Measurements from ENCODE around the gene CDNF.
A peak's percentile ranks its signal among the peaks of the same experiment; 100 is the strongest.
"Not testable (repeated sequence)": the region's sequence is repeated elsewhere in the genome, so short reads cannot be mapped to it uniquely, and the experiment has no call there.

CDNF gene

GRCh38 chr10:14876764-14877163 is 38.9 kb upstream of the CDNF start:
- Histone ChIP-seq H3K9me3 (ENCODE audit: insufficient read depth, low read length, severe bottlenecking) (no peaks in the 10 kb centered on the region), H3K27me3 (ENCODE audit: insufficient read depth, low read length, poor library complexity) (no peaks in the 10 kb centered on the region), H3K36me3 (ENCODE audit: insufficient read depth, low read length) (peaks cover 7% of the 10 kb centered on the region), H2AFZ (ENCODE audit: low read depth, low read length) (no peak overlapping the region), H4K20me1 (ENCODE audit: insufficient read depth, low read length) (peaks cover 8% of the 10 kb centered on the region; the same call in 1 of the 2 replicates), H3K79me2 (ENCODE audit: insufficient read depth, low read length) (peaks cover 52% of the 10 kb centered on the region), H3K4me1 (ENCODE audit: insufficient read depth, low read length) (peaks cover 37% of the 10 kb centered on the region), H3K4me2 (ENCODE audit: insufficient read depth, low read length) (peak overlapping the region; percentile 82), H3K27ac (ENCODE audit: low read length) (no peak overlapping the region), H3K9ac (ENCODE audit: low read depth, low read length) (peak overlapping the region; percentile 99; the same call in 1 of the 2 replicates), H3K4me3 (ENCODE audit: low read depth in 1 of 2, low read length in 2 of 2) (peak overlapping the region in 1 of 2 experiments; percentile 99; a peak in 1 of 4 replicates)
- no peak for ATAC-seq (ENCODE audit: insufficient read depth, low read depth)
- TF ChIP-seq CTCF (IDR thresholded peaks at IDR 0.05; ENCODE audit: borderline replicate concordance, extremely low read depth, low read length, poor library complexity, severe bottlenecking) (no peak), EZH2 (IDR thresholded peaks at IDR 0.05; ENCODE audit: borderline replicate concordance, low read depth, low read length, severe bottlenecking) (no peak)
- DNase-seq = no peak

GRCh38 chr10:14875941-14876340 is 38.1 kb upstream of the CDNF start:
- Histone ChIP-seq H3K36me3 (ENCODE audit: insufficient read depth, low read length) (peaks cover 12% of the 10 kb centered on the region), H3K79me2 (ENCODE audit: insufficient read depth, low read length) (peaks cover 44% of the 10 kb centered on the region), H2AFZ (ENCODE audit: low read depth, low read length) (no peak overlapping the region), H3K27ac (ENCODE audit: low read length) (no peak overlapping the region), H3K4me2 (ENCODE audit: insufficient read depth, low read length) (no peak overlapping the region), H3K9ac (ENCODE audit: low read depth, low read length) (no peak overlapping the region), H3K27me3 (ENCODE audit: insufficient read depth, low read length, poor library complexity) (no peaks in the 10 kb centered on the region), H4K20me1 (ENCODE audit: insufficient read depth, low read length) (peaks cover 8% of the 10 kb centered on the region; the same call in 1 of the 2 replicates), H3K4me1 (ENCODE audit: insufficient read depth, low read length) (peaks cover 29% of the 10 kb centered on the region), H3K9me3 (ENCODE audit: insufficient read depth, low read length, severe bottlenecking) (no peaks in the 10 kb centered on the region), H3K4me3 (ENCODE audit: low read depth in 1 of 2, low read length in 2 of 2) (no peak overlapping the region)
- no peak for ATAC-seq (ENCODE audit: insufficient read depth, low read depth)
- DNase-seq = no peak
- TF ChIP-seq EZH2 (IDR thresholded peaks at IDR 0.05; ENCODE audit: borderline replicate concordance, low read depth, low read length, severe bottlenecking) (no peak), CTCF (IDR thresholded peaks at IDR 0.05; ENCODE audit: borderline replicate concordance, extremely low read depth, low read length, poor library complexity, severe bottlenecking) (no peak)

GRCh38 chr10:14873090-14873760 is 35.4 kb upstream of the CDNF start:
- Histone ChIP-seq H2AFZ (ENCODE audit: low read depth, low read length) (no peak overlapping the region), H3K4me2 (ENCODE audit: insufficient read depth, low read length) (no peak overlapping the region), H3K79me2 (ENCODE audit: insufficient read depth, low read length) (peaks cover 19% of the 10 kb centered on the region), H4K20me1 (ENCODE audit: insufficient read depth, low read length) (no peaks in the 10 kb centered on the region), H3K27me3 (ENCODE audit: insufficient read depth, low read length, poor library complexity) (no peaks in the 10 kb centered on the region), H3K36me3 (ENCODE audit: insufficient read depth, low read length) (peaks cover 38% of the 10 kb centered on the region), H3K4me3 (ENCODE audit: low read depth in 1 of 2, low read length in 2 of 2) (no peak overlapping the region), H3K27ac (ENCODE audit: low read length) (no peak overlapping the region), H3K9ac (ENCODE audit: low read depth, low read length) (no peak overlapping the region), H3K4me1 (ENCODE audit: insufficient read depth, low read length) (peaks cover 13% of the 10 kb centered on the region), H3K9me3 (ENCODE audit: insufficient read depth, low read length, severe bottlenecking) (no peaks in the 10 kb centered on the region)
- DNase-seq = no peak
- no peak for ATAC-seq (ENCODE audit: insufficient read depth, low read depth)
- TF ChIP-seq EZH2 (IDR thresholded peaks at IDR 0.05; ENCODE audit: borderline replicate concordance, low read depth, low read length, severe bottlenecking) (no peak), CTCF (IDR thresholded peaks at IDR 0.05; ENCODE audit: borderline replicate concordance, extremely low read depth, low read length, poor library complexity, severe bottlenecking) (no peak)

GRCh38 chr10:14864871-14865270 is 27.0 kb upstream of the CDNF start:
- H3K36me3 ChIP-seq (ENCODE audit: insufficient read depth, low read length) = peaks cover 60% of the 10 kb centered on the region
- H3K4me2 ChIP-seq (ENCODE audit: insufficient read depth, low read length); H3K27ac ChIP-seq (ENCODE audit: low read length): not testable (repeated sequence)

GRCh38 chr10:14864466-14864865 is 26.6 kb upstream of the CDNF start:
- not testable (repeated sequence) for H3K79me2 ChIP-seq (ENCODE audit: insufficient read depth, low read length); H4K20me1 ChIP-seq (ENCODE audit: insufficient read depth, low read length); ATAC-seq (ENCODE audit: insufficient read depth, low read depth); H3K4me2 ChIP-seq (ENCODE audit: insufficient read depth, low read length); DNase-seq; H3K27ac ChIP-seq (ENCODE audit: low read length); H3K27me3 ChIP-seq (ENCODE audit: insufficient read depth, low read length, poor library complexity); H3K9me3 ChIP-seq (ENCODE audit: insufficient read depth, low read length, severe bottlenecking); H3K4me3 ChIP-seq (ENCODE audit: low read depth in 1 of 2, low read length in 2 of 2); H3K4me1 ChIP-seq (ENCODE audit: insufficient read depth, low read length); H2AFZ ChIP-seq (ENCODE audit: low read depth, low read length); H3K9ac ChIP-seq (ENCODE audit: low read depth, low read length)
- H3K36me3 ChIP-seq (ENCODE audit: insufficient read depth, low read length) = peaks cover 56% of the 10 kb centered on the region

More at GRCh38 chr10:14864871-14865270, 27.0 kb upstream of the CDNF start:
- not testable (repeated sequence) for H3K79me2 ChIP-seq (ENCODE audit: insufficient read depth, low read length); H4K20me1 ChIP-seq (ENCODE audit: insufficient read depth, low read length); H3K4me3 ChIP-seq (ENCODE audit: low read depth in 1 of 2, low read length in 2 of 2); H3K4me1 ChIP-seq (ENCODE audit: insufficient read depth, low read length); ATAC-seq (ENCODE audit: insufficient read depth, low read depth); H3K9ac ChIP-seq (ENCODE audit: low read depth, low read length); H3K9me3 ChIP-seq (ENCODE audit: insufficient read depth, low read length, severe bottlenecking); H2AFZ ChIP-seq (ENCODE audit: low read depth, low read length); DNase-seq; H3K27me3 ChIP-seq (ENCODE audit: insufficient read depth, low read length, poor library complexity)
